Measurements from ENCODE around the gene NOD1.

NOD1 gene

GRCh38 chr7:30453921-30454320, 24.7 kb downstream of the NOD1 start:
- H3K27ac ChIP-seq = no peak overlapping the region
- no peak overlapping the region for H3K4me3 ChIP-seq

GRCh38 chr7:30453016-30453415, 25.6 kb downstream of the NOD1 start:
- Histone ChIP-seq H3K27ac (no peak overlapping the region), H3K4me3 (no peak overlapping the region)

GRCh38 chr7:30452280-30452930, 26.2 kb downstream of the NOD1 start:
- Histone ChIP-seq H3K27ac (no peak overlapping the region), H3K4me3 (no peak overlapping the region)

GRCh38 chr7:30451539-30452279, 26.9 kb downstream of the NOD1 start:
- no peak overlapping the region for H3K27ac ChIP-seq
- H3K4me3 ChIP-seq = no peak overlapping the region

GRCh38 chr7:30450983-30451497, 27.5 kb downstream of the NOD1 start:
- Histone ChIP-seq H3K27ac (no peak overlapping the region), H3K4me3 (no peak overlapping the region)

- H3K27ac ChIP-seq = no peak overlapping the region
- no peak overlapping the region for H3K4me3 ChIP-seq
Observed at GRCh38 chr7:30450240-30450982, 28.2 kb downstream of the NOD1 start.

GRCh38 chr7:30448461-30449189, 30.0 kb downstream of the NOD1 start:
- Histone ChIP-seq H3K4me3 (no peak overlapping the region), H3K27ac (peak overlapping the region in 1 of 21 experiments; percentile 4)

- H3K27ac ChIP-seq = no peak overlapping the region
- H3K4me3 ChIP-seq = no peak overlapping the region
Observed at GRCh38 chr7:30447466-30447865, 31.1 kb downstream of the NOD1 start.

GRCh38 chr7:30446266-30446665, 32.3 kb downstream of the NOD1 start:
- H3K4me3 ChIP-seq = no peak overlapping the region
- H3K27ac ChIP-seq = peak overlapping the region in 2 of 21 experiments; percentile 16 to 59

- Histone ChIP-seq H3K27ac (peak overlapping the region in 1 of 21 experiments; percentile 16), H3K4me3 (no peak overlapping the region)
Observed at GRCh38 chr7:30445770-30446169, 32.8 kb downstream of the NOD1 start.

- H3K27ac ChIP-seq = no peak overlapping the region
- no peak overlapping the region for H3K4me3 ChIP-seq
Observed at GRCh38 chr7:30437823-30438574, 40.6 kb downstream of the NOD1 start.

GRCh38 chr7:30436518-30436917, 42.1 kb downstream of the NOD1 start:
- Histone ChIP-seq H3K4me3 (no peak overlapping the region), H3K27ac (no peak overlapping the region)

GRCh38 chr7:30436046-30436445, 42.5 kb downstream of the NOD1 start:
- Histone ChIP-seq H3K4me3 (no peak overlapping the region), H3K27ac (peak overlapping the region in 1 of 21 experiments; percentile 21)

- H3K27ac ChIP-seq = peak overlapping the region in 3 of 21 experiments; percentile 14 to 74 (median 61)
- no peak overlapping the region for H3K4me3 ChIP-seq
Observed at GRCh38 chr7:30434140-30434799, 44.3 kb downstream of the NOD1 start.

GRCh38 chr7:30433506-30433905, 45.1 kb downstream of the NOD1 start:
- Histone ChIP-seq H3K27ac (peak overlapping the region in 13 of 21 experiments; percentile 18 to 74 (median 48)), H3K4me3 (no peak overlapping the region)

- peak overlapping the region in 14 of 21 experiments; percentile 8 to 74 (median 46) for H3K27ac ChIP-seq
Observed at GRCh38 chr7:30433082-30433481, 45.5 kb downstream of the NOD1 start.

GRCh38 chr7:30430777-30431176, 47.8 kb downstream of the NOD1 start:
- peak overlapping the region in 6 of 21 experiments; percentile 6 to 63 (median 40) for H3K27ac ChIP-seq
- H3K4me3 ChIP-seq = no peak overlapping the region

More at GRCh38 chr7:30433082-30433481, 45.5 kb downstream of the NOD1 start:
- H3K4me3 ChIP-seq = no peak overlapping the region

GRCh38 chr7:30430276-30430675, 48.3 kb downstream of the NOD1 start:
- peak overlapping the region in 7 of 21 experiments; percentile 6 to 63 (median 39) for H3K27ac ChIP-seq
- H3K4me3 ChIP-seq = no peak overlapping the region
